ENCODE results near the gene AP4B1. TPM values are rescaled to one million over a fixed set of nuclear protein-coding genes. Genes with fewer than 3 reads are reported as not detected.

AP4B1 gene
- total RNA-seq, 2 experiments from 2014 or later = 35.7 to 40.2 TPM

DNA sequence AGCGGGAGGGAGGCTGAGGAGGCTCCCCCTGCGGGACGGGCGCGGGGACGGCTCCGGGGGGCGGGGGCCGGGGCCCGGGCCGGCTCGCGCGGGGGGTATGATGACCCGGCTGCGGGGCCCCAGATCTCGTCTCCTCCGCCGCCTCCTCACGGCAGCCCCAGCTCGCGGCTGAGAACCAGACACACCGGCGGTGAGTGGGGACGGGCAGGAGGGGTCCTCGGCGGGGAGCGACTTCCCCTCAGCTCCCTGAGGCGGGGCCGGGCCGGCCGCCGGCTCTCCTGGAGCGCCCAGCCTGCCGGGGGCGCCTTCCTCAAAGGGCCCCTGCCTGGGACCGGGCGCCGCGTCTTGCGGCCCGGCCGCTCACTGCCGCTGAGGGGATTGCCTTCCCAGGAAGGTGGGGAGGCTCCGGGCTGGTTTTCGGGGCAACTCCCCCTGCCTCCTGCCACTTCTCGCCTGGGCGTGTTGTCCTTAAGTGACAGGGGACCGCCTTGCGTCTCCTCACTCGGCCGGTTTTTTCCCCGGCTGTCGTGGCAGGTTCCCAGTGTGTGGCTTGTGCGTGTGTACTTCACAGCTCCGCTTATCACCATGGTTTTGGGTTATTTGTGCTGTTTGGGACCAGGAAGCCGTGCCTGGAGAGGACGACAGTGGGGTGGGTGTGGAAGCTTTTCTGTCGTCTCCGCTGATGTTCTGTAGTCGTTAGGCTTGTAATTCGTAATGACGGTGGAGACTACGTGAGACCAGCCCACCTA, 25.3 kb upstream of the AP4B1 start:
- Mint-ChIP-seq H3K27me3 (ENCODE audit: low read depth) (no peaks in the 10 kb centered on the region), H3K4me1 (ENCODE audit: low read depth) (peaks cover 44% of the 10 kb centered on the region), H3K4me3 (peak overlapping the region; percentile 89), H3K36me3 (ENCODE audit: low read depth) (peaks cover 5% of the 10 kb centered on the region), H3K9me3 (no peaks in the 10 kb centered on the region), H3K27ac (peak overlapping the region; percentile 98)
- peak; percentile 85 for DNase-seq
- intact Hi-C loops (cut with micrococcal nuclease) = loop anchor here (1.0 to 10.0 kb wide), 17 partner anchors 10 to 1305 kb away; partner anchors contain the start of genes CSDE1, DCLRE1B, LRIG2 and MAGI3
- CTCF ChIA-PET = interaction anchor here (0.9 to 5.5 kb wide), 18 partner anchors 10 to 814 kb away, joined by 3 to 53 read pairs (median 5); partner anchors contain the start of genes AP4B1, DCLRE1B and OLFML3

DNA sequence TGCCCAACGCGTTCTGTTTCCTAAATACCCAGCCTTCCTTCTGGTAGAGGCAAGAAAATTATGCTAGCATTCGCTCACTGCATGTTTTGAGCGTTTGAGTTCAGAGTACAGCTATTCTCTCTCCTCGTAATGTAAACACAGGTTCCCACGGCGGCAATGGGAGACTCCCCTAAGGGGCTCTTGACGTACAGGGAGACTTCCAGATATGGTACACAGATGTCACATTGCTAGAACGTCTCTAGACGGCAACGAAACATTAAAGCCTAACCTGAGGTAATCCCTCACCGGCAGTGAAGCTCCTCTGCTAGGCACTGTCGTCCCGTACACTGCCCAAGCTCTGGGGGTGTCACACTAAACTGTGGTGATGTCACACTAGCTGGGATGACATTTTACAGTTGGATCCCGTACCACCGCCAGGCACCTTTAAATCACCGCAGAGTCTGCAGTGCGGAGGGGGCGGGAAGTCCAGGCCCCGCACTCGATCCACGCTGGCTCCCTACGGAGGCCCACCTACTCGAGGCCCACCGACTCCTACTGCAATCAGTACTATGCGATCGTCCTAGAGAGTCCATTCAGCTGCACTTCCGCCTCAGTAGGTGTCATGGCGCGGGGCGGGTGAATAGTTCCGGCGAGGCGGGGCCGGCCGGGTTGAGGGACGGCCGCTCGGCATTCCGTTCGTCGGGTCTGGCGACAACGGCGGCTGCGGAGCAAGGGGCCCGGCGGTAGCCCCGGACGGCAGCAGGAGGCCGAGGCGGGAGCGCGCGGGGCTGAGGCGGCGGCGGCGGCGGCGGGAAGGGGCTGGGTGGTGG, 24.5 kb upstream of the AP4B1 start, which contains the start of gene HIPK1:
Gene HIPK1, plus strand, starts transcription at position 384 of the 809 bp plus-strand sequence.
- CTCF ChIA-PET = interaction anchor here (0.9 to 5.5 kb wide), 13 partner anchors 13 to 813 kb away, joined by 3 to 53 read pairs (median 5); partner anchors contain the start of genes AP4B1 and DCLRE1B
- H3K4me1 Mint-ChIP-seq (ENCODE audit: low read depth) = peaks cover 40% of the 10 kb centered on the region
- no peaks in the 10 kb centered on the region for H3K27me3 Mint-ChIP-seq (ENCODE audit: low read depth)
- peak; percentile 94 for DNase-seq
- intact Hi-C loops (cut with micrococcal nuclease) = loop anchor here (1.0 kb wide), 2 partner anchors 24 to 94 kb away; partner anchors contain the start of gene DCLRE1B
- no peaks in the 10 kb centered on the region for H3K9me3 Mint-ChIP-seq
- peaks cover 5% of the 10 kb centered on the region for H3K36me3 Mint-ChIP-seq (ENCODE audit: low read depth)
- peak within 1 kb of the TSS; percentile 99 for H3K27ac Mint-ChIP-seq
- peak within 1 kb of the TSS; percentile 96 for H3K4me3 Mint-ChIP-seq

DNA sequence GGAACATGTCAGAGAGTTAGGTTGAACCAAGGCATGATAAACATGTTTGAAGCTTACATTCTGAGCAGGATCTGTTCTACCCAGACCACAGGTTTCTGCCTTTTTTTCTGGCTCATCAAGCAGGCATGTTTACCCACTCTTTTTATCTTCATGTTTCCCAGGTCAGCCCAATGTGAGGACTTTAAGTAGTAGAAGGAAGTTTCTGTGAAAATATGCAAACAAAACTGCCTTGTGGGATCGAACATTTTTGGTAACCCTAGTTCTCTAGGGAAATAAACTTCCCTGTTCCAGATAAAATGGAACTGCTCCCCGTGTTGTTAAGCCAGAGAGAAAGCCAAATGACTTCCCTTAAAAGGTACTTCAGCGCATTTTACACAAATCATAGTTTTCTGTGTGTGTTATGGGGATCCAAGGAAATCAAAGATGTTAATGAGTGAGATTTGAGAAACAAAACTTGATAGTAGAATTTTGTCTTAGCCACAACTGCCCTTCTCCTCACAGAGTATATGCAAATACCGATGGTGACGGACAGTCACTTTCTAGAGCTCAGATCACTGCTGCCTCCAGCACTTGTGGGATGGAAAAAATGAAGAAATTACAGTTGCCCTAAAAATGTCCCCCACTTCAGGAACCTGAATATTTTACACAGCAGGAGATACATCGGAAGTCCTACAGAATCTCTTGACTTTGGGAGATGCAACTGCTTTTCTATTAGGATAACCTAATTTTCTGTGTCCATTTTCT, 23.8 kb upstream of the AP4B1 start:
- peaks cover 32% of the 10 kb centered on the region for H3K4me1 Mint-ChIP-seq (ENCODE audit: low read depth)
- CTCF ChIA-PET = interaction anchor here (0.9 to 5.5 kb wide), 11 partner anchors 12 to 95 kb away, joined by 3 to 53 read pairs (median 5); partner anchors contain the start of genes AP4B1 and DCLRE1B
- peak overlapping the region; percentile 96 for H3K4me3 Mint-ChIP-seq
- no peaks in the 10 kb centered on the region for H3K27me3 Mint-ChIP-seq (ENCODE audit: low read depth)
- no peak for DNase-seq
- no peaks in the 10 kb centered on the region for H3K36me3 Mint-ChIP-seq (ENCODE audit: low read depth)
- H3K9me3 Mint-ChIP-seq = no peaks in the 10 kb centered on the region
- intact Hi-C loops (cut with micrococcal nuclease) = no loop called here
- H3K27ac Mint-ChIP-seq = peak overlapping the region; percentile 99

DNA sequence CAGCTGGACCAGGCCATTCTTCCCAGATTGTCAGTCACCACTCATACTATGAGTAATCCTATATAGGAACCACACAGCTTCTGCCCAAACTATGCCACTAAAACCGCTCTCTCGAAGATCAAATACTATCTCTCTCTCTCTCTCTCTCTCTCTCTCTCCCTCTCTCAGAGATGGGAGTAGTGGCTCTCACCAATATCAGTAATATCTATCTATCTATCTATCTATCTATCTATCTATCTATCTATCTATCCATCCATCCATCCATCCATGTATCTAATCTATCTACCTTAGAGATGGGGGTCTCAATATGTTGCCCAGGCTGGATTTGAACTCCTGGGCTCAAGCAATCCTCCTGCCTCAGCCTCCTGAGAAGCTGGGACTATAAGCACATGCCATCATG, 19.9 kb upstream of the AP4B1 start:
- H3K27ac Mint-ChIP-seq = peak overlapping the region; percentile 26
- no peak overlapping the region for H3K4me3 Mint-ChIP-seq
- no peaks in the 10 kb centered on the region for H3K27me3 Mint-ChIP-seq (ENCODE audit: low read depth)
- no peaks in the 10 kb centered on the region for H3K36me3 Mint-ChIP-seq (ENCODE audit: low read depth)
- DNase-seq = no peak
- H3K4me1 Mint-ChIP-seq (ENCODE audit: low read depth) = peaks cover 12% of the 10 kb centered on the region
- CTCF ChIA-PET = interaction anchor here (1.0 to 1.4 kb wide), 2 partner anchors 13 to 15 kb away, joined by 3 read pairs; no protein-coding TSS in a partner anchor
- H3K9me3 Mint-ChIP-seq = no peaks in the 10 kb centered on the region
- intact Hi-C loops (cut with micrococcal nuclease) = no loop called here

DNA sequence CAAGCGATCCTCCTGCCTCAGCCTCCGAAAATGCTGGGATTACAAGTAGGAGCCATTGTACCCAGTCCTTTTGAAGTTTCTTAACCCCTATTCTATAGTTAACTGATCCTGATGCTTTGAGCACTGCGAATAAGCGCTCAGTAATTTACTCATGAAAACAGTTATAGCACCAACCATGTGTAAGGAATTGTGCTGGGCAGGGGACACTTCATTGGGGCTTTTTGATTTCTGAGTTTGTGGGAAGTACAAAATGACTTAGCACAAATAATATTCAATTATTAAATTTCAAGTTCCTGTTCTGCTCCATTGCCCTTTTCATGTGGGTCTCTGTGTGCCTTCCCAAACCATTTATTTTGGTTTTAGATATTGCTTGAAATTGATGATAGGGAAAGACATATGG, 18.4 kb upstream of the AP4B1 start:
- no peaks in the 10 kb centered on the region for H3K9me3 Mint-ChIP-seq
- H3K4me3 Mint-ChIP-seq = no peak overlapping the region
- no peaks in the 10 kb centered on the region for H3K36me3 Mint-ChIP-seq (ENCODE audit: low read depth)
- intact Hi-C loops (cut with micrococcal nuclease) = no loop called here
- CTCF ChIA-PET = no interaction called here
- peaks cover 3% of the 10 kb centered on the region for H3K4me1 Mint-ChIP-seq (ENCODE audit: low read depth)
- DNase-seq = no peak
- no peak overlapping the region for H3K27ac Mint-ChIP-seq
- H3K27me3 Mint-ChIP-seq (ENCODE audit: low read depth) = peaks cover 2% of the 10 kb centered on the region

DNA sequence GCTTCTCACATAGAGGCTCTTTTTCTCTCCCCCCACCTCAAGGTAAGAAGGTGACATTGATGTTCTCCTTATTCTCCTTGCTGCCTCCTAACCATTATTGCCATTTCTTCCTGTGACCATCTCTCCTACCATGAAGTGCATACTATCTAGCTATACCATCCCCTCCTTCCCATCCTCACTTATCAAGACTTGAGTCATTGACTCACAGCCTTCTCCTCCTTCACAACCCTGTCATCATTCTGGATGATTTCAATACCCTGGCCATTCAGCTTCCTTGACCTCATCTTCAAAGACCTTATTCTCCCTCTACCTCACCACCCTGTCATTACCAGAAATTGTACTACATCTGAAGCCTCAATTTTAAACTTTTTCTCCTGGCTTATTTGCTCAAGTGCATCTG, 13.6 kb upstream of the AP4B1 start:
- Mint-ChIP-seq H3K4me3 (no peak overlapping the region), H3K9me3 (no peaks in the 10 kb centered on the region), H3K4me1 (ENCODE audit: low read depth) (peaks cover 7% of the 10 kb centered on the region), H3K27me3 (ENCODE audit: low read depth) (peaks cover 2% of the 10 kb centered on the region), H3K36me3 (ENCODE audit: low read depth) (peaks cover 7% of the 10 kb centered on the region), H3K27ac (no peak overlapping the region)
- DNase-seq = no peak
- CTCF ChIA-PET = interaction anchor here (0.6 kb wide), 1 partner anchor 302 kb away, joined by 3 read pairs; no protein-coding TSS in a partner anchor
- intact Hi-C loops (cut with micrococcal nuclease) = no loop called here

DNA sequence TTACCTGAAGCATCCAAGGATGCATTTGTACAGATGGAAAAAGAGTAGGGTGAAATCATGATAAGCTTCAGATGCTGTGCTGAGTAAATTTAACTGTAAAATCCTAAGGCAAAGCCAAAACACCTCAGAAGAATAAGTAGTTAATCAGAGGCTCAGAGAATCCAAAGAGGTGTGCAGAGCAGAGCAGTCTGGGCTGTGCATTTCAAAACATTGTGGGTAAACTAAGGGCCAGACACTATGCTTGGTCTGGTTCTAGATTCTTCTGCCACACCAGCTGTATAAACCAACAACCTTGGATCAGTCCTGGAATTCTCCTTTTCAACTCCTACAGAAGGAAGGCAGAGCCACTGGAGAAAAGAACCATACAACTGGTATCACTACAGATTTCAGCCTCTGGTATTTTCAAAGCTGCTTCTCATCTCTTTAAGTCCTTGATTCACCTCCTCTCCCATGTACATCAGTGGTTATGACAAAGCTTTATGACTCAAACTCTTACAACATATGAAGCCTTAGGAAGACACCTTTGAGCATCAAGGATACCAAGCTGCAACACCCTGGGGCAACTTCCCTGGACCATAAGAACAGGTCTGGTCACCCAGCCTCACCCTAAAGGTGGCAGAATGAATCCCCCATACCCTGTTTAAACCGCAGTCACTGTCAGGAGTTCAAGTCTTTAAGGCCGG, 12.9 kb upstream of the AP4B1 start:
- H3K27ac Mint-ChIP-seq = no peak overlapping the region
- no peak overlapping the region for H3K4me3 Mint-ChIP-seq
- CTCF ChIA-PET = interaction anchor here (0.6 to 1.7 kb wide), 2 partner anchors 11 to 302 kb away, joined by 3 to 5 read pairs; partner anchors contain the start of gene HIPK1
- peaks cover 7% of the 10 kb centered on the region for H3K4me1 Mint-ChIP-seq (ENCODE audit: low read depth)
- intact Hi-C loops (cut with micrococcal nuclease) = no loop called here
- DNase-seq = no peak
- peaks cover 11% of the 10 kb centered on the region for H3K36me3 Mint-ChIP-seq (ENCODE audit: low read depth)
- peaks cover 2% of the 10 kb centered on the region for H3K27me3 Mint-ChIP-seq (ENCODE audit: low read depth)
- no peaks in the 10 kb centered on the region for H3K9me3 Mint-ChIP-seq

DNA sequence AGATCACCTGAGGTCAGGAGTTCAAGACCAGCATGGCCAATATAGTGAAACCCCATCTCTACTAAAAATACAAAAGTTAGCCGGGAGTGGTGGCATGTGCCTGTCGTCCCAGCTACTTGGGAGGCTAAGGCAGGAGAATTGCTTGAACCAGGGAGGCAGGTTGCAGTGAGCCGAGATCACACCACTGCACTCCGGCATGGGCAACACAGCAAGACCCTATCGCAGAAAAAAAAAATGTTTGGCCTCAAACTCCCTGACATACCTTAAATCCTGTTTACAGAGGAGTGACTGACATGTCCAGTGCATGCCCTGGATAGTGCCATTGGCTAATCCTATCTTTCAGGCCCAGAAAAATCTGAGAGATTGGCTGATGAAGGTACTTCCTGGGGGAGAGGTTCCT, 12.4 kb upstream of the AP4B1 start:
- intact Hi-C loops (cut with micrococcal nuclease) = no loop called here
- CTCF ChIA-PET = interaction anchor here (1.7 kb wide), 1 partner anchor 12 kb away, joined by 5 read pairs; the partner anchor contains the start of gene HIPK1
- H3K4me3 Mint-ChIP-seq = no peak overlapping the region

DNA sequence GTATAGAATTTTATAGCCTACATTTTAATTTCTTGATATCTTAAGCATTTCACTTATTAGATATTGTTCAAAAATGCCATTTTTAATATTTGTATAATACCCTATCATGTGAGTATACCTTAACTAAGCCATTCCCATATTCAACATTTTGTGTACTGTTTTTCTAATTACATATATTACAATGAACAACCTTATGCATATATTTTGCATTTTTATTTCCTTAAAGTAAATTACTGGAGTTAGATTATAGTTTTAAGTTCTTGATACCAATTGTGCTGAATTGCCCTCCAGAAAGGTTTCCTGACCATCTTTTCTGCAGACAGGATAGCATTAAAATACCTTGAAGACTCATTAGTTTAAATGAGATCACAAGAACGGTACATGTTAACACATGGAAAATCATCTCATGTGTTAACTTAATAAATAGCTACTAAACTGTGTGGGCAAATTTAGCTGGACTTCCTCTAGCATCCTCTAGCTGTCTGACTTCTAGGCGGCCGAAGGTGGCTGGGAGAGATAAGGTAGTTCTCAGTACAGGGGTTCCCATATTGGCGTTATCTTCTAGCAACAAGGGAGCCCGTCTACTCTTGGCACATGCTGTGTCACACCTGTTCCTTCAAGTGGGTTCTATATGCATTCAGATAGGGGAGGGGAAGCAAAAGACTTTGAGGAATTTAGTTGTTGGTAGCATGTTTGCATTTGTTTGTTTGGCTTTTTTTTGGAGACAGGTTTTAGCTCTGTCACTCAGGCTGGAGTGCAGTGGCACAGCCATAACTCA, 9.5 kb upstream of the AP4B1 start:
- Mint-ChIP-seq H3K27me3 (ENCODE audit: low read depth) (peaks cover 2% of the 10 kb centered on the region), H3K4me1 (ENCODE audit: low read depth) (peaks cover 7% of the 10 kb centered on the region), H3K9me3 (no peaks in the 10 kb centered on the region), H3K4me3 (no peak overlapping the region), H3K36me3 (ENCODE audit: low read depth) (peaks cover 32% of the 10 kb centered on the region), H3K27ac (no peak overlapping the region)
- no peak for DNase-seq
- intact Hi-C loops (cut with micrococcal nuclease) = no loop called here
- CTCF ChIA-PET = interaction anchor here (1.3 kb wide), 1 partner anchor 17 kb away, joined by 3 read pairs; no protein-coding TSS in a partner anchor

More for the DNA sequence above, 12.4 kb upstream of the AP4B1 start:
- H3K9me3 Mint-ChIP-seq = no peaks in the 10 kb centered on the region
- no peak for DNase-seq
- peaks cover 12% of the 10 kb centered on the region for H3K36me3 Mint-ChIP-seq (ENCODE audit: low read depth)
- peaks cover 7% of the 10 kb centered on the region for H3K4me1 Mint-ChIP-seq (ENCODE audit: low read depth)
- peaks cover 2% of the 10 kb centered on the region for H3K27me3 Mint-ChIP-seq (ENCODE audit: low read depth)
- no peak overlapping the region for H3K27ac Mint-ChIP-seq

DNA sequence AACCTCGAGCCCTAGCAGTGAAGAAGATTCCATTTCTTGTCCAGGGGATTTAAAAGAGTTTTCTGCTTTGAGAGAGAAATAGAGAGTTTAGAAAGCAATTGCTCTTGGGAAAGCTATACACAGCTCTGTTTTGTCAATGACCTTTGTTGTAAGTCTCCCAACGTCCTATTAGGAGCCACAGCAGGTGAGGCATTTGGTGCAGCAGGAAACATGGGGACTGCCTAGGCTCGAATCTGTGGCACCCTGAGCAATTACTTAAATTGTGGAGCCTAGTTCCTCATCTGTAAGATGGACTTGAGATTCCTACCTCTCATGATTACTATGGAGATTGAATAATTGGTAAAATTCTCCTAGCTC, 8.7 kb upstream of the AP4B1 start:
- no peak overlapping the region for H3K4me3 Mint-ChIP-seq
- no peak for DNase-seq
- no peaks in the 10 kb centered on the region for H3K9me3 Mint-ChIP-seq
- no peak overlapping the region for H3K27ac Mint-ChIP-seq
- H3K4me1 Mint-ChIP-seq (ENCODE audit: low read depth) = peaks cover 9% of the 10 kb centered on the region
- intact Hi-C loops (cut with micrococcal nuclease) = no loop called here
- CTCF ChIA-PET = interaction anchor here (0.8 to 1.3 kb wide), 2 partner anchors 18 to 78 kb away, joined by 3 read pairs; no protein-coding TSS in a partner anchor
- H3K36me3 Mint-ChIP-seq (ENCODE audit: low read depth) = peaks cover 34% of the 10 kb centered on the region
- peaks cover 2% of the 10 kb centered on the region for H3K27me3 Mint-ChIP-seq (ENCODE audit: low read depth)
